HG03175 (cell line): ENCODE results near the gene TDRD3.

Experiments
- ATAC-seq: cut with Tn5 transposase; IDR thresholded peaks from one replicate; pipeline ENCODE4 v1.9.1; 2021; ENCODE audit warnings: mild to moderate bottlenecking, moderate library complexity; ENCODE audit not compliant: unreplicated experiment

Gene TDRD3

DNA sequence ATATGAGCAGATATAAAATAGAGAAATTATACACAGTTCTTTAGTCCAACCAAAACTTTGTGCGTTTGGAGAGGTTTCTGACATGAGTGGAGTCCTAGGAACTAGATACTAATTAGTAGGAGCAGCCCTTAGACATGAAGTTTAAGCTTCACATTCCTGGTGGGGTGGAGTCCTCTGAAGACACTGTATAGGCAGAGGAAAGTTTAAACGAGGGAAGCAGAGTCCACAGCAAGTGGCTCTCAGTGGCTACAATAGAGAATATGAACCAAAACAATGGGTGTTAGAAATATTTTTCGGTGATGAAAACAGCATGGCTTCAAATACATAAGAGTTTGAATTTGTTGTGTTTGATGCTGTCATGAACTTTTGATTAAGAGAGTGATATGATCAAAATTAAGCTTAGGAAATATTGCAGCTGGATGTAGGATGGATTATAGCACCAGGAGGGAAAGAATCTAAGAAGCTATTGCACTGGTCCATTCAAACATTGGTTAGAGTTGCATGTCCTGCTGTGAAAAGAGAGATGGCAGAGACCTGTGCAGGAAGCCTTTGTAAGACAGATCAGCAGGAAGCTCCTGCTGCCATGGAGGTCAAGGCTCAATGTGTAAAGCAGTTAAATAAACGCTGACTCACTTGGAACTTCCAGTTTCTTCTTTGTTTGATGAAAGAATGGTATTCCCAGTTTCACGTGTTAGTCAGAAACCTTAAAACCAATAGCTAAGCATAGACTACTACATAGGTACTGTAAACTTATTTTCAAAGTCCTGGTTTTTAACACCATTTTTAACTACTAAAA is 175.2 kb downstream of the TDRD3 start:
- ATAC-seq: no peak

DNA sequence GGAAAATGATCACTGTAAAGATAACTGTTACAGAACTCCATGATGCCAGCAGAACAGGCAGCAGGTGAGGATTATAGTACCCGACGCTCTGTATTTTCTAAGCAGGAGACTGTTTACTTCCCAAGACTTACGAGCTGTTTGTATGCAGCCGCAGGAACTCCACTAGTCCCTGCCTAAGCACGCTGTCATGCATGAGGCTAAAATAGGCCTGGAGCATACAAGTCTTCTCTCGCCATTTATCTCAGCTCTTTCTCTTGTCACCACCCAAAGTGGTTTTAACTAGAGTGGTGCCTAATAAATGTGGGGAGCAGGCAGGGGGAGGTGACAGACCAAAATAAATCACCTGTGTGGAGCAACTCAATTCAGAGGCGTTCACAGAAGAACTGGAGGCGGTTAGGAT is 175.8 kb downstream of the TDRD3 start:
- ATAC-seq: no peak

DNA sequence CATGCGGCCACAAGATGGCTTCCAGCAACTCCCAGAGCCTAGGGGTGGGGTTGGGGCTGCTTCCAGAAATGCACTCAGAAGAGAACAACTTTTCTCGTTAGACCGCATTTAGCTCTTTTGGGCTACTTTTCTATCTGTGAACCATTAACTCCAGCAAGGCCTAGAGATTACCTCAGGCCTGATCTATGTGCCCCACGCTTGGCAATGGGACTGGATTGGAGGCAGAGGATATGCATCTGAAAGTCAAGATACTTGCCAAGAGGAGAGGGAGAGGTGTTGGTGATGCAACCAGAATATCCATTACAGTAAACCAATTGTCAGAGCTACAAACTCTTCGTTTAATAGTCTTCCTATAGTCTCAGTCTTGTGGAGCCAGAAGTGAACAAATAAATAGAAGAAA is 177.7 kb downstream of the TDRD3 start:
- ATAC-seq: no peak

DNA sequence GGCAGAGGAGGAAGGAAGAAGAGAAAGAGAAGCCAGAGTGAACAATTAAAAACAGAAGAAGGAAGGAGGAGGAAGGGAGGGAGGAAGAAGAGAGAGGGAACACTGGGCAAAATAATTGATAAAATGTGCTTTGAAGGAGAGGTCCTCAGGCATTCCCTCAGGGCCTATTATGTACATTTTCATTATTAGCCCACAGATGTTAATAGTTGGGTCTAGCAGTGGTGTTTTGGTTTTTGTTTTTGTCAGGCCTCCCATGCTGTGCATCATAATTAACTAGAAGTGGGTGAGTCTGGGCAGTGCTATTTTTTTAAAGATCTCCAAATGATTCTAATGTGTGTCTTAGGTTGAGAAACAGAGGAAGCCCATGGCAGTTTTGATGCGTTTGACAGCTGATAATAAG is 178.1 kb downstream of the TDRD3 start:
- ATAC-seq: no peak

DNA sequence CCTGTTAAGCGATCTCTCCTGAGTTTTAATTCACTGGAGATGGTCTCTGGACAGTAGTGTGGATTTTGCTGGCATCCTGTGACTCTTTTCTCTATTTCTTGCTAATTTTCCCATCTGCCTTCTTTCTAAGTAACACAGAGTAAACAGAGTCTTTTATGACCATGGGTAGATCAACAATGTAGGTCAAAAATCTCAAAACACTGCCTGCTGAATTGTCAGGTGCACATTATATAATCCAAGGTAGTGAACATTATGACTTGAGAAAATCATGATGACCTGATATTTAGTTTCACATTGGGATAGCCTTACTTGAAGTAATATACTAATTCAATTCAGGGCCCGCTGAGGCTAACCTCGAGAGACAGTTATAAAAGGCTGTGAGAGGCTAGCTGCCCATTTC is 180.7 kb downstream of the TDRD3 start:
- no peak for ATAC-seq

DNA sequence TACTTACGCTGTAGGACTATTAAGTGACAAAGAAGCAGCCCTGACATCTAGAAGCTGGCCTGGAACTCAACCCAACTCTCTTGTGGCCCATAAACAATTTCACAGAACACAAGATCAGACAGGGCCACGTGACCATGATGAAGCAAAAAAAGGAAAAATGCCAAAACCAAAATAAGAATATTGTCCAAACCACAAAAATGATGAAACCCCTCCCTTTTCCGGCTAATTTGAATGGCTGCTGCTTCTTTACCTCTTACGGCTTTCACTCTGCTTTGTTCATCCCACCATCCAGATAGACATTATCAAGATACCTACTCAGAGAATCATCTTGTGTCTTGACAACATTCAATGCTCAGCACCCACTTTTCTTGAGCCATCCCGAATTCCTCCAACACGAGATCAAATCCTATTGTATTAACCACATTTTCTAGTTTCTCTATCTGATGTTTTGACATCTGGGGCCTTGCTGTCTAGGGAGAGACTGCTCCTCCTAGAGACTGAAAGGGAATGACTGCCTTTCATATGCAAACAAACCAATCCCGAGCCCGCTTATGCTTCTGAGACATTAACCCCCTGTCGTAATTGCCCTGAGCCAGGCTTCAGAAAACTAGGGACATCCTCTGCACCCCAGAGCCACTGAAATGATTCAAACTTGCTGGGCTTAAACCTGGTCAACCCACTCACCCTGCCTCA is 186.3 kb downstream of the TDRD3 start:
- no peak for ATAC-seq

DNA sequence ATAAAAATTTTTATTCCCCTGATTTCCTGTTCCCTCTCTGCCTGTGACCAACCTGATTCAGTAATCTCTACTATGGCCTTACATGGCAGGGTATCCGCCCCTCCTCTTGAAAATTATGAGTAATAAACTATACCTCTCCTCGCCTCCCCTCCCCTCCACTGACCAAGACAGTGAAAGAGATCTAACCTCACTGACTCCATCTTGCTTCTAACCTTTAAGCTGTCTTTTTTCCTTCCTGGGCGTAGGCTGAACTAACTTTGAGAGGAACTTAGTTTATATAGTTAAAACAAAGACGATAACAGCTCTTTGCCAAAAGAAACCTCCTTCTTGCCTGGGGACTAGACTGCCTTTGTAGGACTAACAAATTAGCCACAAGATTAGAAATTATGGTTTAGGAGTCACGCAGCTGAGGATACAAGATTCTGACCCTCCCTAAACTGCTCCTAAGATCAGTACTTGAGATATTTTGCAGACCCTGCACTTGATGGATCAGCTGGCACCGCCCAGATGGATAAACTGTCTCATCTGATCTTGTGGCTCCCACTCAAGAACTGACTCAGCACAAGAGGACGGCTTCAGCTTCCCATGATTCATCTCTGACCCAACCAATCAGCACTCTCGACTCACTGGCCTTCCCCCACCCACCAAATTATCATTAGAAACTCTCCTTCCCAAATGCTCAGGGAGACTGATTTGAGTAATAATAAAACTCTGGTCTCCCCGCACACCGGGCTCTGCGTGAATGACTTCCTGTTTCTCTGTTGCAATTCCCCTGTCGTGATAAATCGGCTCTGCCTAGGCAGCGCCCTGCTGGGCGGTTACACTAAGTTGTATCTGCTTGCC is 187.1 kb downstream of the TDRD3 start:
- no peak for ATAC-seq

DNA sequence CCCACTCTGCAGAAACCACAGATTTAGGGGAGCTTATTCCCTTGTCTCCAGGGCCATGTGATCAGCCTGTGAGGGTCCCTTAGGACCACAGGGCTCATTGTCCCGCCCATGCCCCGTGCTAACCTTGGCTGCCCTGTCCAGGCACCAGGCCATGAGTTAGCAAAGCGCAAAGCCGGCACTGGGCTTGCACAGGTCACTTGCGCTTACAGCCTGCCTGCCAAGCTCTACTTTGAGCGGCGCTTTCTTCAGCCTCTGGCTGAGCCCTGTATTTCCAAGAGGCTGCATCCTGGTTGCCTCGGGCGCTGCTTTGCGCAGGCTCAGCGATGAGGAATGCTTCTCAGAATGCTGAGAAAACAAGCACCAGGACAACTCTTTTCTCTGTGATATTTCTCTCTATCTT is 188.0 kb downstream of the TDRD3 start:
- ATAC-seq: no peak

DNA sequence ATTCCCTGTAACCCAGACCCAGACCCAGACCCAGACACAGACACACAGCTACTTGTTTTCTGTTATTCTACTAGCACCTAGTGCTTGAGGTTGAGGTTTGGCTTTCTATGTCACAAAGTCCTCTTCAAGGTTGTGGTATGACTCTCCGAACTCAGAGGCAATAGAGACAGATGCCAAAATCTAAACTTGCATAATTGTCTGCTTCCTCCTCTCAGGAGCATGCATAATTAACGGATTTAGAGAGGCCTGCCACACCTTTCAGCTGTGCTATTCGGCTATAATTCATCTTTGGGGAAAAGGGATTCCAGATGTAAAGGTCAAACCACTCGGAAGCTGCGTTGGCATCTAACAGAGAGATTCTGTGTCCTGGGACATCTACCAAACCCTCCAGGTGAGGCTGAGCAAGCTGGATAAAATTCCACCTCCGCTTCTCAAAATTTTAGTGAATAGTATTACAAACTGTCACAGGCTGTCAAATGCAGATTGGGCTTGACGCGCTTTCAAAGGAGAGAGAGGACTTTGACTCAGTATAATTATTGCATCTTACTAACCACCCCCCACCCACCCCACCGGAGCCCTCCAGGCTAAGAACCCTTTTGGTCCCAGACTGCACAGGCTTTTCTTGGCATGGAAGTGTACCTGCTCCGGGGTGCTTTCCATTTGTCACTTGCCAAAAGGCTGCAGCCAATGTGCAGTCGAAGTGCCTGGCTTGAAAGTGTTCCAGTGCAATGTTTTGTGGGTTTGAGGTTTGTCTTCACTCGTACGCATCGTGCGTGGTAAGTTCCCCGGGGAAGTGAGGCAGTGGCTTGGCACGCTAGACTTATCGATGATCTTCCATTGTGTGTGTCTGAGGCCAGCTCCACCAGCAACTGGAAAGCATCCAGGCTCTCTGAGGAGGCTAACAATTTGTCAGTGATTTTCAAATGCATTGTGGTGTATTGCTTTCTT is 194.1 kb downstream of the TDRD3 start:
- no peak for ATAC-seq

DNA sequence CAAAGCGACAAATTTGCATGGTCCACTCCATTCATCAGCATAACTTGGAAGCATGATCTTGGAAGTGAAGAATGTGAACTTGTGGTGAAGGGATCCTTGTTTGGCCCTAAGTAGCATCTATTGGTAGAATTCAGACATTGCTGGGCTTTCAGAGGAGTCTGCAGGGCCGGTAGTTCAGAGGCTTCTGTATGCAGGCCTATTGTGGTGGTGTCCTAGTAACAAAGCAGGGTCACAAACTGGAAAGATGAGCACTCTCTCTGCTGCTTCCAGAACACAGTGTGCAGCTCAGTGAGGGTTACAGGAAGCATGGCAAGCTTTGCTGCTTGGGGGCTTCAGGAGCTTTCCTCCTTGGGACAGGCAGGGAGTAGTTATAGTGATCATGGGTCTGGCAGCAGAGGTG is 206.0 kb downstream of the TDRD3 start:
- no peak for ATAC-seq

DNA sequence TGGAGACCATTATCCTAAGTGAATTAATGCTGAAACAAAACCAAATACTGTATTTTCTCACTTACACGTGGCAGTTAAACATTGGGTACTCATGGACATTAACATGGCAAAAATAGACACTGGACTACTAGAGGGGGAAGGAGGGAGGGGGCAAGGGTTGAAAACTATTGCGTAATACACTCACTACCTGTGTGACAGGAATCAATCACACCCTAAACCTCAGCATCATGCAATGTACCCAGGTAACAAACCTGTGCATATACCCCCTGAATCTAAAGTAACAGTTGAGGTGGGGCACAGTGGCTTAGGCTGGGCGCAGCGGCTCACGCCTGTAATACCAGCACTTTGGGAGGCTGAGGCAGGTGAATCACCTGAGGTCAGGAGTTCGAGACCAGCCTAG is 207.0 kb downstream of the TDRD3 start:
- ATAC-seq: no peak

DNA sequence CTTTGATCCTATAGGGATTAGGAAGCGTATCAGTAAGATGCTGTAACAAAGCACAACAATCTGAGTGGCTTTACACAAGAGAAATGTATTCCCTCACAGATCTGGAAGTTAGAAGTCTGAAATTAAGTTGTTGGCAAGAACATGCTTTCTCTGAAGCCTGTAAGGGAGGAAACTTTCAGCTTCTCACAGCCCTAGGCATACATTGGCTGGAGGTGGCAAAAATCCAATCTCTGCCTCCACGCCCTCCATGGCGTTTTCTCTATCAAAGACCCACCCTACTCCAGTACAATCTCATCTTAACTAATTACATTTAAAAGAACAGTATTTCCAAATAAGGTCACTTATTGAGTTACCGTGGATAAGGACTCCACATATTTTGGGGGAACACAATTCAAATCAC is 211.9 kb downstream of the TDRD3 start:
- no peak for ATAC-seq

DNA sequence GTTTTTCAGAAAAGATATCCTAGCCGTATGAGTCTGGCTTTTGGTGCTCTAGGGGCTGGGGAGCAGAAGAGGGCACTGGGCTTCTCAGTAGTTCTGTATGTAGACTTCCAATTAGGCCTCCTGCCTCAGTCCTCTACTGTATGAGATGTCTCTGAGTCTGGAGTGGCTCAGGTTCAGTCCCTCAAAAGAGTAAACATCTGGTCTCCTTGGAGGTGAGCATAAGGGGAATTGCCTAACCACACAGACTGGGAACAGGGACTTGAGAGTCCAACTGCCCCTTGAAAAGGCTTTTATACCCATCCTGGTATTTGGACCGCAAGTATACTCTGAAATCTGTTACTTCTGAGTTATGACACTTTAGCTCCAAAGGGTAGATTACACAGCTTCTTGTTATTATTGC is 214.5 kb downstream of the TDRD3 start:
- ATAC-seq: no peak

DNA sequence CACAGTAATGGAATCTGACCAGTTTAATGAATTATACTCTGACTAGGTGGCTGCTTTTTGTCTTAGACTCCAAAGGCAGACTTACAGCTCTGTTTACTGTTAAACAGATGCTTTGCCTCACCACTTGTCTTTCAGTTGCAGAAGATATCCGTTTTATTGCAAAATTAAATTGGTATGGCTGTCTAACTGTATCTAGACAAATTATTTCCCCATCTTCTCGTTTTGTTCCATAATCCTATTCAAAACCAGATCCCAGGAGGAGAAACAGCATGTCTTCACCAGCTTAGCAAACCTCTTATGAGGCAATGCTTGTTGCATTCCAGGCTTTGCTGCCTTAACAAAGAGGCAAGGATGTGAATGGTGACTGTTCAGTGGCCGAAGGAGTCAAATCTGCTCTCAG is 215.6 kb downstream of the TDRD3 start:
- no peak for ATAC-seq

DNA sequence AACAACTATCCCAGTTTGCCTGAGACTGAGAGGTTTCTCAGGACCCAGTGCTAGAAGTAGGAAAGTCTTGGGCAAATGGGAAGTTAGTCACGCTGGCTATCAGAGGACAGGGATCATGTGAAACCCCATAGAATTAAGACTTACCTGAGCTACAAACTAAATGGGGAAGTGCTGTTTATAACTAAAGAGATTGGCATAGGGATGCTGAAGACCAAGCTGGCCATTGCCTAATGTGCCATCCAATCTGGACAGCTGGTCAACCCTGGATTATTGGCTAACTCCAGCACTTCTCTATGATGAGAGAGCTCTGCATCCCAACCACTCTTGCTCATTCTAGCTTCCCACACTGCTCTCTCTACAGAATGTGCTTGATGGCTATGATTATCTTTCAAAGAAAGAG is 216.1 kb downstream of the TDRD3 start:
- no peak for ATAC-seq

DNA sequence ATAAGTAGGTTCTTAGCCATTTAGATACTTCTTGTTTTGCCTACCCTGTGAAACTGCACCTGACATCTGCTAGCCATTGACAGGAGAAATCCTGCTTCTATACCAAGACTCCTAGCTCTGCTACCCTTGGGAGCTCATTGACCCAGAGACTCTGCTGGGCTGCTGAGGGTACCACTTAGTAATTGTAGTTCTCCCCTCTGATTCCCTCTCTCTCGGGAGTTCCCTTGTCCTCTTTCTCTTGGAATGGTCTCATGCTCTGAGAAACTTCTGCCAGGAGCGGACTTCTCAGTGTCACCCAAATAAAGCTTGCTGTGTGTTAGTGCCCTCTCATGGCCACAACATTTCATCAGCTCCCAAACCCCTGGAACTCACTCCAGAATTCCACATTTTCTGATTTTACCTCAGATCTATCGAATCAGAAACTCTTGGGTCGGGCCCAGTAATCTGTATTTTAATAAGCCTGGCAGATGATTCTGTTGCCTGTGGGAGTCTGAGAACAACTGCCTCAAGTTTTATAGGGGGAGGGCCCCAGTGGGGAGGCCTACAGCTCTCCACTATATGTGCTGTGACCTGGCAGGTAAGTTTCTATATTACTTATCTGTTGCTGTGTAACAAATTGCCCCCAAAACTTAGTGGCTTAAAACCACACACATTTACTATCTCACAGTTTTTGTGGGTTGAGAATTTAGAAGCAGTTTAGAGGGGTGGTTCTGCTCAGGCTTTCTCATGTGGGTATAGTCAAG is 221.1 kb downstream of the TDRD3 start:
- no peak for ATAC-seq

DNA sequence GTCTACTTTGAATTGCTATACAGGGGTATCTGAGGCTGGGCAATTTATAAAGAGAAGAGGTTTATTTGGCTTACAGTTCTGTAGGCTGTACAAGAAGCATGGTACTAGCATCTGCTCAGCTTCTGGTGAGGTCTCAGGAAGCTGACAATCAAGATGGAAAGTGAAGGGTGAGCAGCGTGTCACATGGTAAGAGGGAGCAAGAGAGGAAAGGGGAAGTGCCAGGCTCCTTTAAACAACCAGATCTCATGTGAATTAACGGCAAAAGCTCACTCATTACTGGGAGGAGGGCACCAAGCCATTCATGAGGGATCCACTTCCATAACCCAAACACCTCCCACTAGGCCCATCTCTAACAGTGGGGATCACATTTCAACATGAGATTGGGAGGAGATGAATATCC is 222.4 kb downstream of the TDRD3 start:
- ATAC-seq: no peak

DNA sequence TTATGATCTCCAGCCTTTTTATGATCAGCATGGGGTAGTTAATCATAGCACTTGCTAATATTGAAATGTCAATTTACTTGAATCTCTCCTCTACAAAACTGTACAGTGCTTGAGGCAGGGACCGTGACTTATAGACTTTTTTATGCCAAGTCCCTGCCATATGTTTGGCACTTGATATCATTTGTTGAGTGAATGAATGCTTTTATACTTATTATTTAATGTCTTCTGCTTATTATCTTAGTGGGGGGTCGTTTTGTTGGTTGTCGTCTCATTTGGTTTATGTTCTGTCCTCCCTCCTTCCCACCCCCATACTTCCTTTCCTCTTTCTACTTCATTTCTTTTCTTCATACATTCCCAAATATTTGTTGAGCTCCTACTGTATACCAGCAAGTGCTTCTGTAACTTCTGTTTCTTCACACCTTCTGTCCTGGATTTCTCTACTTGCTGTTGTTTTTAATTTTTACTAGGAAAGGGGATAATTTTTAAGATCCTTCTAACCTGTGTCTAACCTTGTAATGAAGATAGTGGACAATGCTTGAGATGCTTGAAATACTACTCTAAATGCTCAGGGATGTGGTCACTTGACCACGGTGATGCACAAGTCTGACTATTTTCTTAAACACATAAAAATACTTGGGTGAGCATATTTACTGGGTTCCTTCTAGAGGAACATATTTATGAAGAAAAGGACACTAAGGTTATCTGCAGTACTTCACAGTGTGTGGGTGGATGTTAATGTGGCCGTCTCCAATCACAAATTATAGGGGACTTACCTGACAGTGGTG is 223.8 kb downstream of the TDRD3 start:
- no peak for ATAC-seq

DNA sequence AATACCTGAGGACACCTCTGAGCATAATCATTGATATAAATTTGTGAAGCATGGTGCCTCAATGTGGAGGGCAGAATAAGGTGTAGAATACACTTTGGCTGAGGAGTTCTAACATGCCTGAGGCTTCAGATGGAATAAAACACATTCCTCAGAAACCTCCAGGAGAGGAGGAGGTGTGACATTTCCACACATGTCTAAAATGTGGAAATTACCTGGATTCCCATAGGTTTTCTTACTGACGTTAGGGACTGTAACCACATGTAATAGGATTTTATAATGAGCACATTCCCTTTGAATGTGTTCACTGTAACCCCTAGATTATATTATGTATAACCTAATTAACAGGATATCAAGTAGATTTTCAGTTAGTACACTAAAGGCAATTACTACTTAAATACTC is 226.1 kb downstream of the TDRD3 start:
- ATAC-seq: no peak
